ENCODE results near the gene P2RY1.

Gene P2RY1, protein sequence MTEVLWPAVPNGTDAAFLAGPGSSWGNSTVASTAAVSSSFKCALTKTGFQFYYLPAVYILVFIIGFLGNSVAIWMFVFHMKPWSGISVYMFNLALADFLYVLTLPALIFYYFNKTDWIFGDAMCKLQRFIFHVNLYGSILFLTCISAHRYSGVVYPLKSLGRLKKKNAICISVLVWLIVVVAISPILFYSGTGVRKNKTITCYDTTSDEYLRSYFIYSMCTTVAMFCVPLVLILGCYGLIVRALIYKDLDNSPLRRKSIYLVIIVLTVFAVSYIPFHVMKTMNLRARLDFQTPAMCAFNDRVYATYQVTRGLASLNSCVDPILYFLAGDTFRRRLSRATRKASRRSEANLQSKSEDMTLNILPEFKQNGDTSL

GRCh38 chr3:152834776-152835600 lies at the start of gene P2RY1:
Gene P2RY1, plus strand, starts transcription at chr3:152835131. Its CDS starts 652 bp downstream, at chr3:152835783.
- in situ Hi-C loops (cut with MboI; ENCODE audit: low sequenced_read_pairs): no loop called here

DNA sequence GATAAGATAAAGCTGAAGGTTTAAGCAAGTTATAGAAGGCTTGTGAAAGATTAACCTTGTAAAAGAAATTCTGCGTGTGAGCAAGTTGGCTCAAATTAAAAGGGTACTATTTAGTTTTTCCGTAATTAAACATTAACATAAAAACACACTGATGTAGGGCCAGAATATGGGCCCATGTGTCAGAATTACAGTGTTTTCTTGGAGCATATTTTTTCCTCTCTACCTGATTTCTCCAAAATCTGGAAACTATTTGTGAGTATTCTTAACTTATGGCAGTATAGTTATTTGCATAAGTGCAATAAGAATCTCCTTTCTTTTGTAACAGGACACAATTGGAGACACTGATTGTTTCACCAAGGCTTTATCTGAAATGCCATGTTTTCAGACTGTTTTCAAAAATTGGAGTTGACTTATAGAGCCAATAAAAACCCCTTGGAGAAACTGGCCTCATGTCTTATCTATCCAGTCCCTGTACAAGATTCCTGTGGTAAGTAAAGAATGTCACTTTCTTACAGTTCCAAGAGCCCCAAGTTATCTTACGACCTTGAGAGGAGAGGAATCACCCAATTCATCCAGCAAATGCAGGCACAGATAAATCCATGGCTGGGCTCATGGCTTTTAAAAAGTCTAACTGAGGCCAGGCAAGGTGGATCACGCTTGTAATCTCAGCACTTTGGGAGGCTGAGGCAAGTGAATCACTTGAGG lies 47.8 kb upstream of the P2RY1 start:
- in situ Hi-C loops (cut with MboI; ENCODE audit: low sequenced_read_pairs): no loop called here

GRCh38 chr3:152790651-152791387 lies 44.1 kb upstream of the P2RY1 start:
- in situ Hi-C loops (cut with MboI; ENCODE audit: low sequenced_read_pairs): no loop called here

DNA sequence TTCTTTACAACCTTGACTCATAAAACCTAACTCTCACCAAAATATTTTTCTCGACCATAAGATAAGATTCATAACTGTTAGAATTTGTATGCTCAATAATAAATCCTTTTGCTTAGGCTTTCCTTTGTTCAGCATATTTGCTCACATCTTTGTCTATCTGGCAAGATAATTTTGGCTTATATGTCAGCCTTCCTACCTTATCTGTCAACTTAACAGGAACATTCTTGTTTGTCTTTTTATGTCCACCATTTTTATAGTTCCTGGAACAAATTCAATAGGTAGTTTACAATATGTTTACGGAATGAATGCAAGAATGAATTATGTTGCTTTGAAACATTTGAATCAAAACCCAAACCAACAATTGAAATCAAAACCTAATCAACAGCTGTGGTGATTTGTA lies 41.0 kb upstream of the P2RY1 start:
- in situ Hi-C loops (cut with MboI; ENCODE audit: low sequenced_read_pairs): no loop called here

DNA sequence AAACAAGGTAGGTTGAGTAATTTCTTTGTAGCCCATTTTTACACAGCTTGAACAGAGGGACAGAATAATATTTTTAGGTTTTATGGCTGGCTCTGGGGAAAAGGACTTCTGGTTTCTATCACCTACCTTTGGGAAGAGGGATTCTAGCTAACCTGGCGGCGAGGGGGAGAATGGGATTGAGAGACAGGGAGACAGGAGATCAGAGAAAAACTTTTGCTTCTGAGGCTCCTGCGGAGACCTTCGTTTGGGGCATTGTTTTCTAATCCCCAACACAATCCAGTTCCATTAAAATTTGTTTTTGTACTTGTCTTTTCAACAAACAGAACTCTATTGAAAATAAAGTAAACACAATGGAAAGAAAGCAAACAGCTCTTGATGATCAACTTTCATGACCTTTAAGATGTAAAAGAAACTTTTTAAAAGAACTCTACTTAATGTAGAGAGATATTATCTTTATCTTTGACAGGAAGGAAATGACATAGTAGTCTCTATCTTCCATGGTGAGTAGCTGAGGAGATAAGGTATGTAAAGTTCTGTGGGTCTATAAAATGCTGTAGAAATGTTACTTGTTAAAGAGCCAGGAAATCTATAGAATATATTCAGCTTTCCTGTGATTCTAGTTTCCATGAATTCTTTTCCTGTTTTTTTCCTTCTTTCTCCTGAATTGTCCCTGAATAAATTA lies 37.0 kb upstream of the P2RY1 start:
- in situ Hi-C loops (cut with MboI; ENCODE audit: low sequenced_read_pairs): no loop called here

DNA sequence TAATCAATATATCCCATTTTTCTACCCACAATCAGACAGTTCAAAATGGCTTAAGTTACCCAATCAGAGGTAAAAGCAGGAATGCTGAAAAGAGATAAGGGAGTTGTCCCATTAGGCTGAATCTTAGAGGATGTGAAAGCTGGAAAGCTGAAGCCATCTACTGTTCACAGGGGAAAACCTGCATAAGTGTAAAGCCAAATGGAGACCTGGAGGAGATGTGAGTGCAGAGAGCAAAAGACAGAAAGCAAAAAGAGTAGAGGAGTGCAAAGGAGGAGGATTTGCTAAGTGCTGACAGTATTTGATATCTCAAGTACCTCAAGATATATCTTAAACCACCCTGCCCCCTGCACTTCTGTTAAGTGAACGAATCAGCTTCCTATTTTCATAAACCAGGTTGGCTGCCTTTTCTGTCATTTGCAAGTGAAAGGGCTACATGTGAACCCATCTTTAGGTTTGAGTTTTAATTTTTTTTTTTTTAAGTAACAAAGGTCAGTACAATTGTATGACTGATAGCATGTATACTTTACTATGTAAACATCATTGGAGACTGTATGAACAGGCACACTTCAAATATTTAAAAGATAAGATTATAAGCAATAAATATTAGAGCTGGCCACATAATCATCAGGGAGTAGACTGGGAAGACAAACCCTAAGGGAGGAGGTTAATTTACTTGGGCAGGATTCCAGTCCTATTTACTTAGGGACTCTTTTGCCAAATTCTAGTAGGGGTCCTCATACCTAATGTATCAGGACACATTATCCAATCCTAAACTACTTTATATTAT lies 22.8 kb upstream of the P2RY1 start:
- in situ Hi-C loops (cut with MboI; ENCODE audit: low sequenced_read_pairs): no loop called here

- in situ Hi-C loops (cut with MboI; ENCODE audit: low sequenced_read_pairs): no loop called here
These were observed 17.5 kb upstream of the P2RY1 start for GRCh38 chr3:152817400-152817799.

DNA sequence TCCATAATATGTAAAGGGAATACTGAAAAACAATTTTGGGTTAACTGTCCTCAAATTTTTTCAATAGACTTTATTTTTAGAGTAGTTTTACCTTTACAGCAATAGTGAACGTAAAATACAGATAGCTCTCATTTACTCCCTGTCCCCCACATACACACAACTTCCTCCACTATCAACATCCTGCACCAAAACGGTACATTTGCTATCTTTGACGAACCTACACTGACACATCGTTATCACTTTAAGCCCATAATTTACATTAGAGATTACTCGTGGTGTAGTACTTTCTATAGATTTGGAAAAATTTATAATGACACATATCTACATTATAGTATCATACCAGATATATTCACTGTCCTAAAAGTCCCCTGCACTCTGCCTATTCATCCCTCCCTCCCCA lies 16.9 kb upstream of the P2RY1 start:
- in situ Hi-C loops (cut with MboI; ENCODE audit: low sequenced_read_pairs): no loop called here

- in situ Hi-C loops (cut with MboI; ENCODE audit: low sequenced_read_pairs): no loop called here
These were observed 11.8 kb upstream of the P2RY1 start for GRCh38 chr3:152823173-152823572.

DNA sequence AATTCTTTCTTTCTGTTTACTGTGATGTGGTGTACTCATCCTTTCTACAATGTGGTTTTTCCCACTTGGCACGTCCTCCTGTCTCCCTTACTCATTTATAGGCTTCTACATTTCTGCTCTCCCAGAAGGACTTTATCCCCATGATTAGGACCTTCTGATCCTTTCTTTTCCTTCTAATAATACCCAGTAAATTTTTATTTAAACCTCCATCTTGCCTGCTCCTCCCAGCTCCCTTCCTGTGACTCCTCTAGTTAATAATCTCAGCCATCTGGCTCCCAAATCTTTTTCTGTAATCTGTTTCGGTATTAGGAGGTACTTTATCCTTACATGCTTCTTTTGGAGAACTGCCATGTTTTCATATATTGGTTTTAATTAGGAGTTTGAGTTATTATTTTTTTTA lies 11.2 kb upstream of the P2RY1 start:
- in situ Hi-C loops (cut with MboI; ENCODE audit: low sequenced_read_pairs): no loop called here

- in situ Hi-C loops (cut with MboI; ENCODE audit: low sequenced_read_pairs): no loop called here
These were observed 9.4 kb upstream of the P2RY1 start for GRCh38 chr3:152825566-152825965.

DNA sequence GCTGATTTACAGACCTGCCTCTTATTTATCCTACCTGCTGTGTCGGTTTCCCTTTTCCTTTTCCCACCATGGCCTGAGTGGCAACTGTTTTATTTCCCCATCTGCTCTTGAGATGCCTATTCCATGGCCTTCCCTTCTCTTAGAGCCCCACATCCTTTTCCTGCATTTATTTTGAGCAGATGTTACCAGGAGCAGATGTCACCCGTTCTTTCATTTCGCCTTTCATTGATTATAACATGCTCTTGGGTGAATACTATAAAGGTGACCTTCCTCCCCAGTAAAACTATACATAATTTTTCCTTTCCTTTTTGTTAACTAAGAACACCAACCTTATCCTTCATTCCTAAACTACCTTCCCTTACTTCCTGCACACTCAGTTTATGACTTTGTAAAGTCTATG lies 8.5 kb upstream of the P2RY1 start:
- in situ Hi-C loops (cut with MboI; ENCODE audit: low sequenced_read_pairs): no loop called here

DNA sequence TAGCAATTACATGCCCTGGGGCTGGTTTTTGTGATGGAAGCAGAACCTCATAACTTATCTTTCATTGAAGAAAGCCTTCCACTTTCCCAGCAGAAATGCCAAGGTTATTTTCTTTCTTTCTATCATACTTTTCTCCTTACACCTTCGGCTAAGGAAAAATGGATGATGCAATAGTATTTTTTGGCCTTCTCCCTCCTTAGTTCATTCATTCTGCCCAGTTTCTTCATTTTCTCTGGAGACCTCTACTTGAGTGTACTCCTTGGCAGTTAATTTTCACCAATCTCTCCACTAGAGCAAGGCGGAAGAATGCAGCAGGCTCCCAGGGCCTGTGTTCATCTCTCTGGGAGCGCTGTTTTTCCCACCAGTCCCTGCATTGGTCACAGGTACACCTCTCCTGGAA lies 7.6 kb upstream of the P2RY1 start:
- in situ Hi-C loops (cut with MboI; ENCODE audit: low sequenced_read_pairs): no loop called here

DNA sequence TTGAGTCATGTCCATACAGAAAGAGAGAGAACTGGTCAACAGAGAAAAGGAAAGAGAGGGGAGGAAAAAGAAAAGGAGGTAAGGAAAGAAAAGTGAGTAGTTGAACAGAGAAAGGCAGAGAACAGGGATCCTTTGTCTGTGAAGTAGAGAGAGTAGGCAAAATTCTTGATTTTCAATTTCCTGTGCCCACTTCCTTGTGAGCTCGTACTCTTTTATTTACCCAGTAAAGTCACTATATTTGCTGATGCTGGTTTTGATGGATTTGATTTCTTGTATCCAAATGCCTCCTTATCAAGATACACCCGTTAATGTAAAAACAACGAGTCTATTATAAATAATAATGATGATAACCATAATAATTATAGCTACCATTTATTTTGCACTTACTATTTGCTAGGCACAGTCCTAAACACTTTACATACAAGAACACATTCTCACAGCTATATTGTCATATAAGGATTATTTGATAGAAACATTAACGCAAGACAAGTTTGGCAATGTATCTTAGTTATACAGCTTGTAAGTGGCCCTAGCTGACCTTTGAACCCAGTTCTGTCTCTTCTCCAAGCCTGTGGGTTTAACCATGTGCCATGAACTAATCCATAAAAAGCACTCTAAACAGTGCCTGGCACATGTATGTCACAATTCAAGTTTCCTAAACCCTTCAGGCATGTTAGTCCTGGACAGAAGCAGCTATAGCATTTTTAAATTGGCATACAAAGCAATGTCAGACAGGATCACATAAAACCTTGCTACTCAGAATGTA lies 6.7 kb upstream of the P2RY1 start:
- in situ Hi-C loops (cut with MboI; ENCODE audit: low sequenced_read_pairs): no loop called here

- in situ Hi-C loops (cut with MboI; ENCODE audit: low sequenced_read_pairs): no loop called here
These were observed 4.7 kb upstream of the P2RY1 start for GRCh38 chr3:152830245-152830644.

GRCh38 chr3:152832046-152832445 lies 2.9 kb upstream of the P2RY1 start:
- in situ Hi-C loops (cut with MboI; ENCODE audit: low sequenced_read_pairs): no loop called here

- in situ Hi-C loops (cut with MboI; ENCODE audit: low sequenced_read_pairs): no loop called here
These were observed 1.8 kb upstream of the P2RY1 start for GRCh38 chr3:152833089-152833488.

- in situ Hi-C loops (cut with MboI; ENCODE audit: low sequenced_read_pairs): no loop called here
These were observed 648 bp upstream of the P2RY1 start for GRCh38 chr3:152834191-152834775.
